ENCODE measurements around the gene NID1. TPM values are rescaled to one million over a fixed set of nuclear protein-coding genes. Genes with fewer than 3 reads are reported as not detected.

The NID1 gene
- total RNA-seq, 6 experiments from 2014 or later: 97.5 to 124 (median 107) TPM

- H3K36me3 Mint-ChIP-seq (ENCODE audit: low read depth): peaks cover 62% of the 10 kb centered on the region
- H3K4me3 Mint-ChIP-seq: no peak overlapping the region
- TF ChIP-seq, protein P1, sequence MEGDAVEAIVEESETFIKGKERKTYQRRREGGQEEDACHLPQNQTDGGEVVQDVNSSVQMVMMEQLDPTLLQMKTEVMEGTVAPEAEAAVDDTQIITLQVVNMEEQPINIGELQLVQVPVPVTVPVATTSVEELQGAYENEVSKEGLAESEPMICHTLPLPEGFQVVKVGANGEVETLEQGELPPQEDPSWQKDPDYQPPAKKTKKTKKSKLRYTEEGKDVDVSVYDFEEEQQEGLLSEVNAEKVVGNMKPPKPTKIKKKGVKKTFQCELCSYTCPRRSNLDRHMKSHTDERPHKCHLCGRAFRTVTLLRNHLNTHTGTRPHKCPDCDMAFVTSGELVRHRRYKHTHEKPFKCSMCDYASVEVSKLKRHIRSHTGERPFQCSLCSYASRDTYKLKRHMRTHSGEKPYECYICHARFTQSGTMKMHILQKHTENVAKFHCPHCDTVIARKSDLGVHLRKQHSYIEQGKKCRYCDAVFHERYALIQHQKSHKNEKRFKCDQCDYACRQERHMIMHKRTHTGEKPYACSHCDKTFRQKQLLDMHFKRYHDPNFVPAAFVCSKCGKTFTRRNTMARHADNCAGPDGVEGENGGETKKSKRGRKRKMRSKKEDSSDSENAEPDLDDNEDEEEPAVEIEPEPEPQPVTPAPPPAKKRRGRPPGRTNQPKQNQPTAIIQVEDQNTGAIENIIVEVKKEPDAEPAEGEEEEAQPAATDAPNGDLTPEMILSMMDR (IDR thresholded peaks at IDR 0.05): no peak
- H3K9me3 Mint-ChIP-seq: peaks cover 23% of the 10 kb centered on the region; the same call in 1 of the 2 replicates
- peaks cover 62% of the 10 kb centered on the region for H3K4me1 Mint-ChIP-seq (ENCODE audit: low read depth)
- H3K27me3 Mint-ChIP-seq (ENCODE audit: insufficient read depth): no peaks in the 10 kb centered on the region; the same call in 1 of the 2 replicates
- DNase-seq: no peak
- H3K27ac Mint-ChIP-seq: peak overlapping the region; percentile 93
These were observed 75.8 kb downstream of the NID1 start for GRCh38 chr1:235989105-235989504.

GRCh38 chr1:235986869-235987268 is 78.0 kb downstream of the NID1 start:
- Mint-ChIP-seq H3K27ac (peak overlapping the region; percentile 16; the same call in 1 of the 2 replicates), H3K9me3 (peaks cover 23% of the 10 kb centered on the region; the same call in 1 of the 2 replicates), H3K4me3 (no peak overlapping the region), H3K4me1 (ENCODE audit: low read depth) (peaks cover 81% of the 10 kb centered on the region), H3K36me3 (ENCODE audit: low read depth) (peaks cover 53% of the 10 kb centered on the region), H3K27me3 (ENCODE audit: insufficient read depth) (no peaks in the 10 kb centered on the region; the same call in 1 of the 2 replicates)
- DNase-seq: no peak
- TF ChIP-seq, protein P1 (IDR thresholded peaks at IDR 0.05): no peak

DNA sequence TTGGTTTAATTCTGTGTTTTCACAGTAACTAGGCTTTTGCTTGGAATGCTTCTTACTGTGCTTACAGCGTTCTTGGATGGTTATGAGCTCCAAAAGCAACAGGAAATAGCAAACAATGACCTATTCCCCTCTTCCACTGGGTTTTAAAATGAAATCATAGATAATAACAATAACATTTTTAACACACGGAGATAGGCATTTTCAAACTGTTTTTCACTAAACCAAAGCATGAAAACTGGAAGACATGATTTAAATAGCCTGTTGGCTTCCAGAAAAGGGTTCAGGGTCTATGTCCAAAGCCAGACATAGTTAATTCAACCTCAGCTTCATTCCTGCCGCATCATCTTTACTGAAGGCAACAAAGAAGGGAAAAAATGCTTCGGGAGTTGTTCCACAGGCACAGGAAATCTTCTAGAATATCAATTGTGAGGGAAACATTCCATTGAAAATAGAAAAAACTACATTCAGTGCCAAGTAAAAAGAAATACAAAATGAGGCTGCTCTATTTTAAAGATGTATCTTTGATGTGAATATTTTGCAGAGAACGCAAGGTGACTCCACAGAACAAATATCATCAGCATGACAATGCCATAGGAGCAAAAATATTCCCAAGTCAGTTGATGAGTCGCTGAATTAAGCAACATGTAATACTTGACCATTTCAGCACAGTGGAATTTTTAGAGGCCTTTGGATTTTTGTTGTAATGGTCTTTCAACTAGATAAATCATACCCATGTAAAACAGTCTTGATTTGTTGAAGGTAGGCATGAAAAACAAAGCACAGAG is 80.7 kb downstream of the NID1 start:
- Mint-ChIP-seq H3K27ac (peak overlapping the region; percentile 96), H3K4me3 (peak overlapping the region; percentile 79), H3K4me1 (ENCODE audit: low read depth) (peaks cover 66% of the 10 kb centered on the region), H3K27me3 (ENCODE audit: insufficient read depth) (no peaks in the 10 kb centered on the region; the same call in 1 of the 2 replicates), H3K9me3 (peaks cover 8% of the 10 kb centered on the region; the same call in 1 of the 2 replicates), H3K36me3 (ENCODE audit: low read depth) (peaks cover 60% of the 10 kb centered on the region)
- TF ChIP-seq, protein P1 (IDR thresholded peaks at IDR 0.05): no peak
- DNase-seq: peak; percentile 86

DNA sequence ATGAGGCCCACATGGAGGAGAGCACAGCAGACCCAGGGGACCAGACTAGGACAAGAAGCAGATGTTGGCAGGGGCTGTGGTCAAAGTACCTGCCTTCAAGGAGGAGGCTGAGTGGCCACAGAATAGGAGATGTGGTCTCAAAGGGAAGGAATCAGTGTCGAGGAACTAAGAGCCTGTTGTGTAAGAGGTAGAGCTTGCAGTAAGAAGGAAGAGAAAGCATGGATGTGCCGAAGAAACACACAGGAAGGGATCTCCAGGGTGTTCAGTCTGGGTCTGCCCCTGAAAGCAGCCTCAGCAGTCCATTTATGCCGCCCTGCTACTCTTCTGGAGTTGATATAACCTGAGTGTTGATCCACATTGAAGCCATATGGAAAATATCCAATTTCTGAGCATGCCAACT is 83.9 kb downstream of the NID1 start:
- DNase-seq: no peak
- TF ChIP-seq, protein P1 (IDR thresholded peaks at IDR 0.05): no peak
- Mint-ChIP-seq H3K4me1 (ENCODE audit: low read depth) (peaks cover 67% of the 10 kb centered on the region), H3K27me3 (ENCODE audit: insufficient read depth) (peaks cover 2% of the 10 kb centered on the region; the same call in 1 of the 2 replicates), H3K4me3 (no peak overlapping the region), H3K36me3 (ENCODE audit: low read depth) (peaks cover 73% of the 10 kb centered on the region), H3K9me3 (no peaks in the 10 kb centered on the region; the same call in 1 of the 2 replicates), H3K27ac (peak overlapping the region; percentile 84)

DNA sequence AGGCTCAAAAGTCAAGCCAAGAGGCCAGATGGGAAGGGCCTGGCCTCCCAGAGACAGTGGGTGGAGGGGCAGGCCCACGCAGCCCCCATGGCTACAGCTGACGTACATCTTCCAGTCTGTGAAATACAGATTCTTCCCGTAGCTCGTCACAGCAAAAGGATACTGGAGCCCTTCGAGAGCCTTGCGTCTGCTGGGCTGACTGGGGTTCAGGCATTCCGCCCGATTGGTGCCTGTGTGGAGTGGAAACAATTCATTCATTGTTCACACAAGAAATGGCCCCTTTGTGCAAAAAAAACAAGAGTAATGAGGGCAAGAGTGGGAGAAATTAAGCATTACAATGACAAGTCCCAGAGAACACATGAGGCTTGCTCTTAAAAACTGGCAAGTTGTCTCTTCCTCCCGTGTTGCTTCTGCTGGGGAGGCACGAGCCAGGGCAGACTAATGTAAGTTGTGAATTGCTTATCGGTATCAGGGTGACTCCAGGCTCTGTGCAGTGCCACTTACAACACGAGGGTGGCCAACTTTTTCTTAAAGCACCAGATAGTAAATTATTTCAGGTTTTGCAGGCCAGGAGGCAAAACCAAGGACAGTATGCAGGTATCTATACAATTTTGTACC is 85.1 kb downstream of the NID1 start:
- DNase-seq: no peak
- TF ChIP-seq, protein P1 (IDR thresholded peaks at IDR 0.05): no peak
- H3K4me3 Mint-ChIP-seq: no peak overlapping the region
- H3K27me3 Mint-ChIP-seq (ENCODE audit: insufficient read depth): peaks cover 2% of the 10 kb centered on the region; the same call in 1 of the 2 replicates
- H3K9me3 Mint-ChIP-seq: no peaks in the 10 kb centered on the region; the same call in 1 of the 2 replicates
- peaks cover 66% of the 10 kb centered on the region for H3K4me1 Mint-ChIP-seq (ENCODE audit: low read depth)
- H3K27ac Mint-ChIP-seq: no peak overlapping the region
- peaks cover 69% of the 10 kb centered on the region for H3K36me3 Mint-ChIP-seq (ENCODE audit: low read depth)

Measured in HFFc6 (cell line).